HL-60 (cell line): Measurements from ENCODE around the gene TYW1.
"Not testable (repeated sequence)": the region's sequence is repeated elsewhere in the genome, so short reads cannot be mapped to it uniquely, and the experiment has no call there.

Experiments used
- DNase-seq, 2 experiments: peaks; one replicate each; pipeline ENCODE4 v3.0.0-alpha.2; 2010 to 2020; ENCODE audit warnings: low read depth in 1 of 2, low spot score in 1 of 2
- H3K27ac ChIP-seq: fragments of 250-450 bp; sonication (Bioruptor Pico); replicated peaks from 2 replicates; pipeline ENCODE4 v1.5.1; 2020; ENCODE audit warnings: mild to moderate bottlenecking, moderate library complexity
- H3K27me3 ChIP-seq: fragments of 250-450 bp; sonication (Bioruptor Pico); 2 replicates; pipeline ENCODE4 v1.5.1; 2021; ENCODE audit warnings: mild to moderate bottlenecking, moderate library complexity; ENCODE audit not compliant: insufficient read depth, poor library complexity, severe bottlenecking
- H3K4me3 ChIP-seq: replicated peaks from 2 replicates; pipeline ENCODE4 v1.5.1; 2011; ENCODE audit warnings: mild to moderate bottlenecking, control low read depth, low read length; ENCODE audit not compliant: insufficient read depth
- CTCF ChIP-seq: IDR thresholded peaks from one replicate; pipeline ENCODE4 v1.5.1; 2011; ENCODE audit warnings: low read length, control low read depth, inconsistent platforms; ENCODE audit not compliant: insufficient read depth
- GABPA ChIP-seq: IDR thresholded peaks from 2 replicates; pipeline ENCODE4 v1.6.1; 2012; ENCODE audit warnings: low read depth
- POLR2AphosphoS5 ChIP-seq: IDR thresholded peaks from 2 replicates; pipeline ENCODE4 v1.6.1; 2012; ENCODE audit warnings: low read depth
- REST ChIP-seq: IDR thresholded peaks from 2 replicates; pipeline ENCODE4 v1.6.1; 2012; ENCODE audit warnings: low read depth; ENCODE audit not compliant: insufficient replicate concordance
- SPI1 ChIP-seq: IDR thresholded peaks from 2 replicates; pipeline ENCODE4 v1.6.1; 2012; ENCODE audit warnings: low read depth, mild to moderate bottlenecking, borderline replicate concordance

The TYW1 gene

DNA sequence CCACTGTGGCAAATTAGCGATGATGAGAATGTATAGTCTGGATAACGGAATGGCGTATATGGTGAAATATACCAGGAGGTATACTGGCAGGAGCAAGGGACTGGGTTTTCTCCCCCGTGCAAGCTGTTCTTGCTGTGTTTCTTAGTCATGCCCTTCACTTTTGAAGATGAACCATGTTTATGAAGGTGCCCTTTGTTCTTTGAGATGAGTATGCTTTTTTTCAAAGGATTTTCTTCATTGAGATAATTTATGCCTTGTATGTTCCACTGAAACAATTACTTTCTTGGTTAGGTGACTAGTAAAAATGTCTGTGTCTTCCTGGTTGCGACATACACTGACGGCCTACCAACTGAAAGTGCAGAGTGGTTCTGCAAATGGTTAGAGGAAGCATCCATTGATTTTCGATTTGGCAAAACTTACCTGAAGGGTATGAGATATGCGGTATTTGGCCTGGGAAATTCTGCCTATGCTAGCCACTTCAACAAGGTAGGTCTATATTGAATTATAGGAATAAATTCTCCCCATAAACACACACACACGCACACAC is 17.5 kb downstream of the TYW1 start:
- peak overlapping the region; percentile 81 for H3K27ac ChIP-seq
- not testable (repeated sequence) for H3K27me3 ChIP-seq, H3K4me3 ChIP-seq
- peak in 1 of 2 experiments; percentile 79 for DNase-seq

- peak; percentile 58 to 89 for DNase-seq
- TF ChIP-seq SPI1, result peak; percentile 10; the same call in 1 of the 2 replicates
- not testable (repeated sequence) for H3K27me3 ChIP-seq, H3K4me3 ChIP-seq
- peak overlapping the region; percentile 65 for H3K27ac ChIP-seq
Observed at GRCh38 chr7:67017971-67018370, 21.3 kb downstream of the TYW1 start.

GRCh38 chr7:67018940-67019339 is 22.3 kb downstream of the TYW1 start:
- H3K4me3 ChIP-seq, result no peak overlapping the region
- DNase-seq, result no peak
- H3K27ac ChIP-seq, result peak overlapping the region; percentile 25; the same call in 1 of the 2 replicates
- TF ChIP-seq CTCF, result no peak
- TF ChIP-seq POLR2AphosphoS5, result no peak
- no peak for TF ChIP-seq REST
- no peak for TF ChIP-seq SPI1
- no peak for TF ChIP-seq GABPA
- no peaks in the 10 kb centered on the region for H3K27me3 ChIP-seq

- H3K27ac ChIP-seq, result peak overlapping the region; percentile 25
- no peak for TF ChIP-seq CTCF
- no peak for TF ChIP-seq REST
- TF ChIP-seq GABPA, result no peak
- TF ChIP-seq SPI1, result no peak
- TF ChIP-seq POLR2AphosphoS5, result 0 out of 2 replicates have a peak, but pooled peaks have one; percentile 24
- DNase-seq, result peak in 1 of 2 experiments; percentile 13
Observed at GRCh38 chr7:67019562-67020390, 23.1 kb downstream of the TYW1 start.

More at GRCh38 chr7:67019562-67020390, 23.1 kb downstream of the TYW1 start:
- H3K27me3 ChIP-seq, result no peaks in the 10 kb centered on the region
- H3K4me3 ChIP-seq, result no peak overlapping the region
